ENCODE results near the gene IP6K2. TPM values are rescaled to one million over a fixed set of nuclear protein-coding genes. Genes with fewer than 3 reads are reported as not detected.

IP6K2 gene
- total and polyA plus RNA-seq, 12 donors: 44.9 to 185 (median 106) TPM

DNA sequence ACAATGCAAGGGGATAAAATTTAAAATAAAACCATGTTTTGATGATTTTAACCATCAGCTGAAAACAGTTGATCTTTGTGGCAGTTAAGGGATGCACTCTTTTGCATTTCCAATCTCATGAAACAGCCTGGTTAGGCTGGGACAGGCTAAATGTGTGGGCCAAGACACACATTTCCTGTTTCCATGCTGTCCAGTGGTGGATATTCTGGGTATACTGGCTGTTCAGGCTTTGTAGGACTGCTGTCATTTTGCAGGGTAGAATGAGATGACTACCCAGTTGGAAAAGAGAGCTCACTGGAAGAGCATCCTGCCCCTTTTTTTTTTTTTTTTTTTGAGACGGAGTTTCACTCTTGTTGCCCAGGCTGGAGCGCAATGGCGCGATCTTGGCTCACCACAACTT is 42.0 kb upstream of the IP6K2 start:
- Histone ChIP-seq H3K4me1 (replicated peaks in 1 of 2) (no peaks in the 10 kb centered on the region), H3K4me3 (no peak overlapping the region), H3K27ac (no peak overlapping the region), H3K36me3 (replicated peaks in 1 of 2) (peaks cover 0 to 53% of the 10 kb centered on the region in 2 donors), H3K27me3 (no peaks in the 10 kb centered on the region), H3K9me3 (replicated peaks in 1 of 3) (no peaks in the 10 kb centered on the region)
- no peak for DNase-seq
- TF ChIP-seq POLR2A (IDR thresholded peaks at IDR 0.05) (no peak), CTCF (IDR thresholded peaks at IDR 0.05) (no peak)
- WGBS, 4 donors: 93 to 98% (median 96%) methylated on average over 3 to 4 of the region's 4 CpGs
- intact Hi-C loops (cut with DNase I): no loop called here

DNA sequence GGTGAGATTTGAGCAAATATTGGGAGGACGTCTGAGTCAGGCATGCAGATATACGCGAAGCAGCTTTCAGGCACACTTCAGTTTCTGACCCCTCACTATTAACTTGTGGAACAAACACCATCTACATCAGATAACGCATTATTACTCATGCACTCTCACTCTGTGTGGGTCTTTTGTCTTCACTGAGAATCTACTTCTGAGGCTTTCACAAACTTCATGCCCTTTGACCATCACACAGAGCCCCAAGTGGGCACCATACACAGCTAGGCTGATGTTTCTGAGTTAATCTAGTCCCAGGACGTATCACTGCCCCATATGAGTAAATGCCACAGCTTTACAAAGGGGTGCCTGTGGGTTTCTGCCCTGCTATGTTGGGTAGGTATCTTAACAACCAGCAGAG is 39.6 kb upstream of the IP6K2 start:
- H3K27ac ChIP-seq: no peak overlapping the region
- H3K9me3 ChIP-seq (replicated peaks in 1 of 3): no peaks in the 10 kb centered on the region
- no peaks in the 10 kb centered on the region for H3K4me1 ChIP-seq (replicated peaks in 1 of 2)
- intact Hi-C loops (cut with DNase I): no loop called here
- 90 to 96% (median 94%) methylated on average over 5 of the region's 5 CpGs for WGBS, 4 donors
- TF ChIP-seq POLR2A (IDR thresholded peaks at IDR 0.05): no peak
- no peak for TF ChIP-seq CTCF (IDR thresholded peaks at IDR 0.05)
- DNase-seq: no peak
- H3K4me3 ChIP-seq: no peak overlapping the region
- H3K36me3 ChIP-seq (replicated peaks in 1 of 2): peaks cover 0 to 48% of the 10 kb centered on the region in 2 donors
- no peaks in the 10 kb centered on the region for H3K27me3 ChIP-seq

GRCh38 chr3:48750856-48751255 is 33.8 kb upstream of the IP6K2 start:
- Histone ChIP-seq H3K4me1 (replicated peaks in 1 of 2) (peaks cover 0 to 36% of the 10 kb centered on the region in 2 donors), H3K27ac (no peak overlapping the region), H3K36me3 (replicated peaks in 1 of 2) (peaks cover 0 to 33% of the 10 kb centered on the region in 2 donors), H3K27me3 (no peaks in the 10 kb centered on the region), H3K4me3 (no peak overlapping the region), H3K9me3 (replicated peaks in 1 of 3) (no peaks in the 10 kb centered on the region)
- DNase-seq: no peak
- no peak for TF ChIP-seq POLR2A (IDR thresholded peaks at IDR 0.05)
- TF ChIP-seq CTCF (IDR thresholded peaks at IDR 0.05): no peak
- 50 to 79% (median 68%) methylated on average over 1 of the region's 1 CpG for WGBS, 4 donors
- intact Hi-C loops (cut with DNase I): no loop called here

GRCh38 chr3:48748754-48749153 is 31.7 kb upstream of the IP6K2 start:
- peak overlapping the region in 2 of 5 donors; percentile 43 to 67 for H3K27ac ChIP-seq
- H3K36me3 ChIP-seq (replicated peaks in 1 of 2): peaks cover 0 to 25% of the 10 kb centered on the region in 2 donors
- peaks cover 0 to 36% of the 10 kb centered on the region in 2 donors for H3K4me1 ChIP-seq (replicated peaks in 1 of 2)
- no peaks in the 10 kb centered on the region for H3K27me3 ChIP-seq
- H3K9me3 ChIP-seq (replicated peaks in 1 of 3): no peaks in the 10 kb centered on the region
- intact Hi-C loops (cut with DNase I): no loop called here
- TF ChIP-seq POLR2A (IDR thresholded peaks at IDR 0.05): no peak
- no peak for TF ChIP-seq CTCF (IDR thresholded peaks at IDR 0.05)
- 67 to 79% (median 77%) methylated on average over 3 of the region's 3 CpGs for WGBS, 4 donors
- no peak overlapping the region for H3K4me3 ChIP-seq
- peak in 1 of 7 donors; percentile 24 for DNase-seq
